Esophagus muscularis mucosa (tissue), 4 donors: ENCODE results near the gene SERTAD2. TPM values are rescaled to one million over a fixed set of nuclear protein-coding genes. Genes with fewer than 3 reads are reported as not detected.

Source experiments
- DNase-seq: peaks from one replicate; pipeline ENCODE4 v3.0.0-alpha.2; 2017; ENCODE audit errors: extremely low spot score
- H3K27ac ChIP-seq, 4 donors: fragments of 200-600 bp; sonication (generic); replicated peaks in 1 of 4; 1 replicate in 3 of 4; 2 replicates in 1 of 4; pipeline ENCODE4 v1.5.1; 2016 to 2019; ENCODE audit warnings: mild to moderate bottlenecking in 1 of 4
- H3K27me3 ChIP-seq, 4 donors: fragments of 200-600 bp; sonication (generic); one replicate each; pipeline versions ENCODE4 v1.5.1 to v1.6.0; 2016 to 2019
- H3K36me3 ChIP-seq, 4 donors: fragments of 200-600 bp; sonication (generic); one replicate each; pipeline ENCODE4 v1.5.1; 2016 to 2019
- H3K4me1 ChIP-seq, 4 donors: fragments of 200-600 bp; sonication (generic); one replicate each; pipeline ENCODE4 v1.5.1; 2016 to 2019
- H3K4me3 ChIP-seq, 4 donors: fragments of 200-600 bp; sonication (generic); 1 replicate in 2 of 4; 2 replicates in 2 of 4; pipeline ENCODE4 v1.5.1; 2016 to 2019; ENCODE audit warnings: mild to moderate bottlenecking in 4 of 4, moderate library complexity in 1 of 4
- H3K9me3 ChIP-seq, 4 donors: fragments of 200-600 bp; sonication (generic); 1 replicate in 3 of 4; 2 replicates in 1 of 4; pipeline ENCODE4 v1.5.1; 2016 to 2019
- CTCF ChIP-seq, 3 experiments: fragments of 200-600 bp in 2 of 3; fragments of 450-650 bp in 1 of 3; sonication (generic) in 2 of 3; IDR thresholded peaks; one replicate each; pipeline ENCODE4 v1.5.1; 2017 to 2019; ENCODE audit warnings: antibody characterized with exemption in 3 of 3, mild to moderate bottlenecking in 2 of 3, moderate library complexity in 1 of 3
- EP300 ChIP-seq: sonication (generic); formaldehyde crosslinking; IDR thresholded peaks from one replicate; pipeline ENCODE4 v1.6.1; 2017; ENCODE audit warnings: antibody characterized with exemption
- POLR2A ChIP-seq: fragments of 450-650 bp; IDR thresholded peaks from one replicate; pipeline ENCODE4 v1.6.1; 2017; ENCODE audit warnings: antibody characterized with exemption, moderate library complexity, mild to moderate bottlenecking, low read depth
- POLR2AphosphoS5 ChIP-seq, 2 donors: sonication (generic); formaldehyde crosslinking; IDR thresholded peaks; one replicate each; pipeline ENCODE4 v1.6.1; 2017; ENCODE audit warnings: antibody characterized with exemption in 2 of 2
- WGBS: methylation state at CpG from one replicate; pipeline ENCODE4 v1.1.5; 2018; 5-methylcytosine and 5-hydroxymethylcytosine counted together
- intact Hi-C: fragments of 100-400 bp; cut with DNase I; formaldehyde crosslinking; loops from one replicate; pipeline ENCODE4 v1.15.1; 2023
- total RNA-seq, 4 donors: library from RNA; depleted of rRNA; stranded (reverse); fragments of >200 nt; gene quantifications; one replicate each; pipeline versions ENCODE4 v1.1.0 to v1.2.1, GENCODE V29; 2016

Gene SERTAD2
- total RNA-seq, 4 donors from 2014 or later = 12.1 to 18.1 (median 14.3) TPM

- WGBS = 85% methylated on average over 2 of the region's 2 CpGs
- H3K27me3 ChIP-seq = no peaks in the 10 kb centered on the region
- no peak for DNase-seq
- H3K9me3 ChIP-seq = no peaks in the 10 kb centered on the region
- H3K27ac ChIP-seq = no peak overlapping the region
- no peak overlapping the region for H3K4me3 ChIP-seq
- peaks cover 0 to 4% (median 1%) of the 10 kb centered on the region in 4 donors for H3K4me1 ChIP-seq
- TF ChIP-seq EP300 = no peak
- TF ChIP-seq CTCF (IDR thresholded peaks at IDR 0.05) = no peak
- no peak for TF ChIP-seq POLR2AphosphoS5 (IDR thresholded peaks at IDR 0.05)
- no peak for TF ChIP-seq POLR2A
- H3K36me3 ChIP-seq = no peaks in the 10 kb centered on the region
- intact Hi-C loops = no loop called here
Observed at GRCh38 chr2:64698177-64698643, 44.5 kb upstream of the SERTAD2 start.

DNA sequence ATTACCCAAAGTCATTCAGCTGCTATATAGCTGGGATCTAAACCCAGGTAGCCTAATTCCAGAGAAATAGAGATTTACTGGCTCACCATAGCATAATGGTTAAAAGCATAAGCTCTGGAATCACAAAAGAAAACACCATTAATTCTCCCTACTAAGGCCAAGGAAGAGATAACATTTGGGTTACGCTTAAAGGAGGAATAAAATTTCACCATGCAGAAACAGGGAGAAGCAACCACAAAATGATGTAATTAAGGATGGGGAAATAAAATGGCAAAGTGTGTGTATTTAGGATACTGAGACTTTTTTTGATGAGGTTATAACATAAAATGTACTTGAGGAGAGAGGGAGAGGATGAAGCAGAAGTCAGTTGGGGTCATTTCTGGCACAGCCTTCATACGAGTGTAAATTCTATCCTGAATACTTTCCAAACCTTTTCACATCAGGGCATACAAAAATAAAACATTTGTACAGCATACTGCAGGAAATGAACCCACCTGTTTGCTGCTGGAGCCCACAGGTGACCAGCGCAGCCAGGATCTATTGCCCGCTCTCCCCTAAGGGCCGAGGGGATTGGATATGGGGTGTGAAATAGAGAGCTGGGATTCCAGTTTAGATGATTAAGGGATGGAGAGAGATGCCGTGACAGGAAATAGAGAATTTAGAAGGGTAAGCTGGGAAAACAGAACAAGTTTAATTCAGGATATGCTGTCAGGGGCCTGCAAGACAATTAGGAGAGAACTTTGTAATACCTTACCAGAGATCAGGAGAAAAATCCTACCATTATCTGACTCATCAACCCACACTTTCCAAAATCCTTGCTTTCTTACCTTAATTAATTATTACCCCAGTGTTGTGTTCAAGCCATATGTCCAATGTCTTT, 43.8 kb upstream of the SERTAD2 start:
- Histone ChIP-seq H3K36me3 (no peaks in the 10 kb centered on the region), H3K27me3 (no peaks in the 10 kb centered on the region), H3K4me3 (no peak overlapping the region), H3K27ac (no peak overlapping the region), H3K9me3 (no peaks in the 10 kb centered on the region), H3K4me1 (peaks cover 0 to 4% (median 1%) of the 10 kb centered on the region in 4 donors)
- intact Hi-C loops = no loop called here
- no peak for DNase-seq
- TF ChIP-seq POLR2A (no peak), POLR2AphosphoS5 (IDR thresholded peaks at IDR 0.05) (no peak)
- WGBS = 92% methylated on average over 6 of the region's 6 CpGs

- TF ChIP-seq EP300 (no peak), POLR2A (no peak), CTCF (IDR thresholded peaks at IDR 0.05) (no peak), POLR2AphosphoS5 (IDR thresholded peaks at IDR 0.05) (no peak)
- 97% methylated on average over 1 of the region's 1 CpG for WGBS
- Histone ChIP-seq H3K27ac (no peak overlapping the region), H3K4me3 (no peak overlapping the region), H3K27me3 (no peaks in the 10 kb centered on the region), H3K9me3 (no peaks in the 10 kb centered on the region), H3K36me3 (no peaks in the 10 kb centered on the region), H3K4me1 (peaks cover 0 to 4% (median 1%) of the 10 kb centered on the region in 4 donors)
- intact Hi-C loops = no loop called here
- no peak for DNase-seq
Observed at GRCh38 chr2:64696636-64697035, 42.9 kb upstream of the SERTAD2 start.

- intact Hi-C loops = no loop called here
- H3K36me3 ChIP-seq = no peaks in the 10 kb centered on the region
- no peak overlapping the region for H3K27ac ChIP-seq
- H3K4me1 ChIP-seq = peaks cover 0 to 4% (median 1%) of the 10 kb centered on the region in 4 donors
- no peak for DNase-seq
- 71% methylated on average over 1 of the region's 1 CpG for WGBS
- TF ChIP-seq POLR2A (no peak), EP300 (no peak)
- H3K4me3 ChIP-seq = no peak overlapping the region
- H3K9me3 ChIP-seq = no peaks in the 10 kb centered on the region
- no peaks in the 10 kb centered on the region for H3K27me3 ChIP-seq
Observed at GRCh38 chr2:64695721-64696261, 42.1 kb upstream of the SERTAD2 start.

DNA sequence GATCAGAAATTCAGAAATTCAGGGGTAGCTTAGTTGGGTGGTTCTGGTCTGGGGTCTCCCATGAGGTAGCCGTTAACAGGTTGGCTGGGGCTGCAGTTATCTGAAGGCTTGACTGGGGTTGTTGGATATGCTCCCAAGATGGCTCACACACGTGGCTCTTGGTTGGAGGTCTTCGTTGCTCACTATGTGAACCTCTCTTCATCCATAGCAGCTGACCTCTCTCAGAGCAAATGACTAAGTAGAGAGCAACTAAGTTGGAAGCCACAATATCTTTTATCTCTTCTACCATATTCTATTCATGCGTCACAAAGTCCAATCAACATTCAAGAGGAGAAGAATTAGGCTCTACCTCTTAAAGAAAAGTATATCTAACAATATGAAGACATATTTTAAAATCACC, 38.7 kb upstream of the SERTAD2 start:
- no peaks in the 10 kb centered on the region for H3K36me3 ChIP-seq

More for the DNA sequence above, 38.7 kb upstream of the SERTAD2 start:
- intact Hi-C loops = no loop called here
- H3K27me3 ChIP-seq = no peaks in the 10 kb centered on the region
- H3K4me3 ChIP-seq = no peak overlapping the region
- 72% methylated on average over 4 of the region's 4 CpGs for WGBS
- H3K27ac ChIP-seq = no peak overlapping the region
- no peaks in the 10 kb centered on the region for H3K9me3 ChIP-seq
- H3K4me1 ChIP-seq = peaks cover 0 to 4% (median 1%) of the 10 kb centered on the region in 4 donors
- TF ChIP-seq POLR2A (no peak), POLR2AphosphoS5 (IDR thresholded peaks at IDR 0.05) (no peak), EP300 (no peak), CTCF (IDR thresholded peaks at IDR 0.05) (no peak)
- DNase-seq = no peak
